22Rv1 (cell line): ENCODE measurements around the gene NPHP4.

Experiments
- ZFX ChIP-seq: fragments of 450-650 bp; IDR thresholded peaks from 2 replicates; pipeline ENCODE4 v1.6.1; 2017; ENCODE audit warnings: antibody characterized with exemption, borderline replicate concordance
- TF ChIP-seq, protein P1 (sequence below): fragments of 450-650 bp; IDR thresholded peaks from 2 replicates; pipeline ENCODE4 v1.5.1; 2017; ENCODE audit warnings: mild to moderate bottlenecking

DNA sequence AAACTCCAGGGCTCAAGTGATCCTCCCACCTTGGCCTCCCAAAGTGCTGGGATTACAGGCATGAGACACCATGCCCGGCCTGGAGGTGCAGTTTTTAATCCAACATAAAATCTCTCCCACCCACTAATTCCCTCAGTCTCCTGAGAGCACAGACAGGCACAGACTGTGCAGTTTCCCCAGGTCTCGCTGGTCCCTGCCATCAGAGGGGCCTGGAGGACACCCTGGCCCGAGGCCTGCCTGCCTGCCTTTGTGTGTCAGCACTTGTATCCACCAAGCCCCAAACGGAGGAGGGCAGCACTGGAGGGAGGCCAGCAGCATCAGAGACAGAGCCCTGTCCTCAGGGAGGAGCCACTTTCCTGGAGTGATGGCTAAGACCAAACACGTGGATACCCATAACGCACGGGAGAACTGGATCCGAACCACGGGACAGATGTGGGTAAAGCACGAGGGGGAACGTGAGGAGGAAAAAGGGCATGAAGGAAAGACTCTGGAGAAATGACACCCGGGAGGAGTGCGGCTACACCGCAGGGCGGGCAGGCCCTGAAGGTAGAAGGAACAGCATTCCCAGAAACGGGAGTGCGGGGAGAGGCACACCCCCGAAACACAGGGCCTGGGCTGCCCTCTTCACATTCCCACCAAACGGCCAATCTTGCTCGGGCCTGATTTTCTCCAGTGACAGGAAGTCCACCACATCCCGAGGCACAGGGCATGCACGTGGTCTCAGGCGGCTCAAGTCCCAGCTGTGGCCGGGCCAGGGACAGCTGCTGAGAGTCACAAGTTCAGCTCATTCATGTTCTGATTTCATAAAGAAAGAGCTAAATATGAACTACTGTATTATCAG is 29.7 kb downstream of the NPHP4 start:
- TF ChIP-seq, protein P1, sequence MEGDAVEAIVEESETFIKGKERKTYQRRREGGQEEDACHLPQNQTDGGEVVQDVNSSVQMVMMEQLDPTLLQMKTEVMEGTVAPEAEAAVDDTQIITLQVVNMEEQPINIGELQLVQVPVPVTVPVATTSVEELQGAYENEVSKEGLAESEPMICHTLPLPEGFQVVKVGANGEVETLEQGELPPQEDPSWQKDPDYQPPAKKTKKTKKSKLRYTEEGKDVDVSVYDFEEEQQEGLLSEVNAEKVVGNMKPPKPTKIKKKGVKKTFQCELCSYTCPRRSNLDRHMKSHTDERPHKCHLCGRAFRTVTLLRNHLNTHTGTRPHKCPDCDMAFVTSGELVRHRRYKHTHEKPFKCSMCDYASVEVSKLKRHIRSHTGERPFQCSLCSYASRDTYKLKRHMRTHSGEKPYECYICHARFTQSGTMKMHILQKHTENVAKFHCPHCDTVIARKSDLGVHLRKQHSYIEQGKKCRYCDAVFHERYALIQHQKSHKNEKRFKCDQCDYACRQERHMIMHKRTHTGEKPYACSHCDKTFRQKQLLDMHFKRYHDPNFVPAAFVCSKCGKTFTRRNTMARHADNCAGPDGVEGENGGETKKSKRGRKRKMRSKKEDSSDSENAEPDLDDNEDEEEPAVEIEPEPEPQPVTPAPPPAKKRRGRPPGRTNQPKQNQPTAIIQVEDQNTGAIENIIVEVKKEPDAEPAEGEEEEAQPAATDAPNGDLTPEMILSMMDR: no peak
- TF ChIP-seq ZFX: no peak
